B cell (primary cell): Measurements from ENCODE around the gene LPCAT1.

Experiments used
- CTCF ChIP-seq: fragments of 200-600 bp; IDR thresholded peaks from one replicate; pipeline ENCODE4 v1.8.0; 2022; ENCODE audit warnings: antibody characterized with exemption, mild to moderate bottlenecking
- EZH2 ChIP-seq: IDR thresholded peaks from 2 replicates; pipeline ENCODE4 v1.6.1; 2012; ENCODE audit warnings: borderline replicate concordance, low read depth, mild to moderate bottlenecking, moderate library complexity, low read length; ENCODE audit not compliant: insufficient read depth, poor library complexity, severe bottlenecking

- no peak for TF ChIP-seq CTCF
- no peak for TF ChIP-seq EZH2
Measured at GRCh38 chr5:1471997-1472963, 51.5 kb downstream of the LPCAT1 start.
